HG03280 (cell line): ENCODE measurements around the gene DAND5.
A peak's percentile ranks its signal among the peaks of the same experiment; 100 is the strongest.
"Not testable (repeated sequence)": the region's sequence is repeated elsewhere in the genome, so short reads cannot be mapped to it uniquely, and the experiment has no call there.

ENCODE experiments used
- ATAC-seq: cut with Tn5 transposase; IDR thresholded peaks from one replicate; pipeline ENCODE4 v1.9.1; 2021; ENCODE audit warnings: mild to moderate bottlenecking, moderate library complexity; ENCODE audit not compliant: unreplicated experiment

The DAND5 gene

GRCh38 chr19:12945479-12946091 lies 23.8 kb upstream of the DAND5 start, which contains the start of gene RAD23A:
Gene RAD23A, plus strand, starts transcription at chr19:12945862. Its CDS starts 87 bp downstream, at chr19:12945949.
- peak; percentile 81 for ATAC-seq

GRCh38 chr19:12946092-12946721 lies 23.2 kb upstream of the DAND5 start:
- ATAC-seq = peak; percentile 36

GRCh38 chr19:12946731-12947496 lies 22.5 kb upstream of the DAND5 start:
- ATAC-seq = no peak

GRCh38 chr19:12947702-12948611 lies 21.4 kb upstream of the DAND5 start:
- ATAC-seq = no peak

GRCh38 chr19:12948612-12949362 lies 20.6 kb upstream of the DAND5 start:
- ATAC-seq = no peak

GRCh38 chr19:12949363-12950283 lies 19.8 kb upstream of the DAND5 start:
- no peak for ATAC-seq

GRCh38 chr19:12952050-12952449 lies 17.3 kb upstream of the DAND5 start:
- not testable (repeated sequence) for ATAC-seq

GRCh38 chr19:12952488-12953137 lies 16.8 kb upstream of the DAND5 start:
- ATAC-seq = no peak

- ATAC-seq = no peak
These were observed 16.1 kb upstream of the DAND5 start for GRCh38 chr19:12953138-12953798.

- ATAC-seq = no peak
These were observed 15.4 kb upstream of the DAND5 start for GRCh38 chr19:12953799-12954611.

GRCh38 chr19:12954612-12954962 lies 14.8 kb upstream of the DAND5 start:
- ATAC-seq = no peak

GRCh38 chr19:12955575-12955974 lies 13.8 kb upstream of the DAND5 start:
- not testable (repeated sequence) for ATAC-seq

GRCh38 chr19:12955996-12956395 lies 13.4 kb upstream of the DAND5 start:
- ATAC-seq = no peak

- ATAC-seq = peak; percentile 76
These were observed 12.7 kb upstream of the DAND5 start, which contains the start of gene GADD45GIP1 for GRCh38 chr19:12956446-12957388. Gene GADD45GIP1, minus strand, starts transcription at chr19:12957223. Its CDS starts 11 bp downstream, at chr19:12957212.

- ATAC-seq = peak; percentile 8
These were observed 11.9 kb upstream of the DAND5 start for GRCh38 chr19:12957389-12957952.

- no peak for ATAC-seq
These were observed 9.9 kb upstream of the DAND5 start for GRCh38 chr19:12959481-12959880.
